ENCODE measurements around the gene ADPRHL1. TPM values are rescaled to one million over a fixed set of nuclear protein-coding genes. Genes with fewer than 3 reads are reported as not detected.

Gene ADPRHL1
- total and polyA plus RNA-seq, 10 donors = 0.52 to 4.3 (median 1.5) TPM

DNA sequence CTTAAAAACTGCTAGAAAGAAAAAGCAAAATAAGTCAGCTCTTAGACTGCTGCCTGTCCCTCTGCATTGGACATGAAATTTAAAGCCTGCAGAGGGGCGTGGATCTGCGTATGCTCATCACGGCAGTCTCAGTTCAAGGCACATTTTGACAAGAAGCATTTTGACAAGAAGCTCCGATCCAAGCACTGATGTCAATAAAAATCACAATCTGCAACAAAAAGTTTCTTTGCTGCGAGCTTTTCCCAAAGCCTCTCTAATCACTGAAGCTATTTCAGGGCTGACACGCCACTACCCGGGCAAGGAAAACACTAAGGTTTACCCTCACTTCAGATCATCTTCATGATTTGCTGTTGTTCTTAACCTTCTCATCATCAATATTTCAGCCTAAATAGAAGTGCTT lies 29.8 kb upstream of the ADPRHL1 start:
- Histone ChIP-seq H3K4me3 (no peak overlapping the region), H3K27me3 (replicated peaks in 1 of 7) (no peaks in the 10 kb centered on the region), H3K9me3 (peaks cover 0 to 5% (median 0%) of the 10 kb centered on the region in 8 donors), H3K27ac (no peak overlapping the region), H3K4me1 (peaks cover 0 to 32% (median 4%) of the 10 kb centered on the region in 6 donors), H3K36me3 (peaks cover 0 to 49% (median 16%) of the 10 kb centered on the region in 6 donors)
- TF ChIP-seq POLR2A (IDR thresholded peaks at IDR 0.05) (no peak), CTCF (IDR thresholded peaks at IDR 0.05 in 8 of 11, conservative IDR thresholded peaks at IDR 0.05 in 3 of 11) (no peak), POLR2AphosphoS5 (IDR thresholded peaks at IDR 0.05) (no peak)
- 94 to 97% (median 95%) methylated on average over 7 of the region's 7 CpGs for WGBS, 5 donors
- intact Hi-C loops (cut with DNase I; ENCODE audit: low total_unique reads) = no loop called here
- no peak for DNase-seq

GRCh38 chr13:113479179-113479578 lies 25.9 kb upstream of the ADPRHL1 start:
- intact Hi-C loops (cut with DNase I; ENCODE audit: low total_unique reads) = no loop called here
- 77 to 97% (median 83%) methylated on average over 4 of the region's 4 CpGs for WGBS, 5 donors
- no peak for DNase-seq
- peaks cover 0 to 5% (median 0%) of the 10 kb centered on the region in 8 donors for H3K9me3 ChIP-seq
- H3K27me3 ChIP-seq (replicated peaks in 1 of 7) = no peaks in the 10 kb centered on the region
- no peak overlapping the region for H3K4me3 ChIP-seq
- peaks cover 0 to 18% (median 3%) of the 10 kb centered on the region in 6 donors for H3K4me1 ChIP-seq
- TF ChIP-seq POLR2AphosphoS5 (IDR thresholded peaks at IDR 0.05) (no peak), CTCF (IDR thresholded peaks at IDR 0.05 in 8 of 11, conservative IDR thresholded peaks at IDR 0.05 in 3 of 11) (no peak), POLR2A (IDR thresholded peaks at IDR 0.05) (no peak)
- H3K36me3 ChIP-seq = peaks cover 0 to 88% (median 29%) of the 10 kb centered on the region in 6 donors
- no peak overlapping the region for H3K27ac ChIP-seq

DNA sequence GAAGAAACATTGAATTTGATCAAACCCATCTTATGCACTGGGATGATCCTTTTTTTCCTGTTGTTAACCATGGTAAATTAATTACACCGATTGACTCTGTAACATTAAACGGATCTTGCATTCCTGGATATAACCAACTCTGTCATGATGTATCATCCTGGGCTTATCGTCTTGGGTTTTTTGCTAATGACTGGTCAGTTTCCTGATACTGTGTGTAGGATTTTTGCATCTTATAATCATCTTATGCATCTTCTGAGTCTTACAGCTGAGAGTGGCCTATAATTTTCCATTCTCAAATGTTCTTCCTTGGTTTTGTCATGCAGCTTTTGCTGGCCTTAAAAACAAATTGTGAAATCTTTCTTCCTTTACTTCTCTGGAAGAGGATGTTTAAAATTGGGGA lies 24.4 kb upstream of the ADPRHL1 start:
- WGBS, 5 donors = 95 to 100% (median 96%) methylated on average over 3 of the region's 3 CpGs
- intact Hi-C loops (cut with DNase I; ENCODE audit: low total_unique reads) = no loop called here
- Histone ChIP-seq H3K27ac (no peak overlapping the region), H3K9me3 (peaks cover 0 to 5% (median 0%) of the 10 kb centered on the region in 8 donors), H3K27me3 (replicated peaks in 1 of 7) (no peaks in the 10 kb centered on the region), H3K36me3 (peaks cover 0 to 88% (median 27%) of the 10 kb centered on the region in 6 donors), H3K4me3 (no peak overlapping the region), H3K4me1 (peaks cover 0 to 18% (median 5%) of the 10 kb centered on the region in 6 donors)
- no peak for TF ChIP-seq CTCF (IDR thresholded peaks at IDR 0.05 in 8 of 11, conservative IDR thresholded peaks at IDR 0.05 in 3 of 11)
- DNase-seq = no peak

- no peak for DNase-seq
- H3K4me1 ChIP-seq = peaks cover 0 to 23% (median 8%) of the 10 kb centered on the region in 6 donors
- H3K27ac ChIP-seq = no peak overlapping the region
- intact Hi-C loops (cut with DNase I; ENCODE audit: low total_unique reads) = no loop called here
- TF ChIP-seq POLR2AphosphoS5 (IDR thresholded peaks at IDR 0.05) (no peak), CTCF (IDR thresholded peaks at IDR 0.05 in 8 of 11, conservative IDR thresholded peaks at IDR 0.05 in 3 of 11) (no peak), POLR2A (IDR thresholded peaks at IDR 0.05) (no peak)
- 89 to 99% (median 97%) methylated on average over 7 of the region's 7 CpGs for WGBS, 5 donors
- H3K27me3 ChIP-seq (replicated peaks in 1 of 7) = no peaks in the 10 kb centered on the region
- H3K36me3 ChIP-seq = peaks cover 0 to 95% (median 28%) of the 10 kb centered on the region in 6 donors
- peaks cover 0 to 5% (median 0%) of the 10 kb centered on the region in 8 donors for H3K9me3 ChIP-seq
- H3K4me3 ChIP-seq = no peak overlapping the region
Measured at GRCh38 chr13:113476811-113477210, 23.5 kb upstream of the ADPRHL1 start.

All from spleen (tissue), 11 donors.